ENCODE measurements around the gene MME. TPM values are rescaled to one million over a fixed set of nuclear protein-coding genes. Genes with fewer than 3 reads are reported as not detected.

The MME gene
- total and polyA plus RNA-seq, 2 of the 4 experiments (the other 2 are of a cell fraction), result 11.7 to 22.8 TPM

GRCh38 chr3:155188031-155188430 lies 107.9 kb downstream of the MME start:
- no peak overlapping the region for H3K4me2 ChIP-seq (ENCODE audit: low read depth, low read length)
- no TSS peak for BruUV-seq (replicated peaks)
- H3K14ac ChIP-seq (replicated peaks; ENCODE audit: low read depth, low read length), result no peak overlapping the region
- no peak overlapping the region for H2AK5ac ChIP-seq (ENCODE audit: low read depth, low read length)
- H3K4ac ChIP-seq (ENCODE audit: low read depth, low read length), result no peak overlapping the region
- no peak overlapping the region for H3K56ac ChIP-seq (ENCODE audit: extremely low read depth, insufficient read depth, low read length)
- no peaks in the 10 kb centered on the region for H3K79me1 ChIP-seq (ENCODE audit: low read depth in 1 of 2, low read length in 2 of 2)
- H2AK9ac ChIP-seq (replicated peaks; ENCODE audit: low read depth, low read length, poor library complexity), result no peak overlapping the region
- H3K27me3 ChIP-seq (ENCODE audit: control insufficient read depth, insufficient read depth, low read length), result no peaks in the 10 kb centered on the region
- ChIA-PET POLR2A (ENCODE audit: unreplicated experiment) (no interaction called here), CTCF (no interaction called here)
- no peaks in the 10 kb centered on the region for H3K9me1 ChIP-seq (ENCODE audit: insufficient read depth, low read length)
- H2BK120ac ChIP-seq (ENCODE audit: low read depth, low read length), result no peak overlapping the region
- no peak overlapping the region for H3K27ac ChIP-seq (ENCODE audit: insufficient read depth, low read length)
- 0 out of 2 replicates have a peak, but pooled peaks cover 2% of the 10 kb centered on the region for H3K9me3 ChIP-seq (ENCODE audit: control insufficient read depth, insufficient read depth, low read length)
- H2BK20ac ChIP-seq (ENCODE audit: low read depth, low read length), result no peak overlapping the region
- H2AFZ ChIP-seq (replicated peaks; ENCODE audit: low read length, poor library complexity), result no peak overlapping the region
- DNase-seq, result peak; percentile 48
- no peak overlapping the region for H4K91ac ChIP-seq (ENCODE audit: insufficient read depth, low read depth, low read length)
- no peaks in the 10 kb centered on the region for H4K20me1 ChIP-seq (ENCODE audit: insufficient read depth, low read length)
- no peak overlapping the region for H3K9ac ChIP-seq (ENCODE audit: low read depth, low read length)
- H3K23ac ChIP-seq (ENCODE audit: low read depth, low read length), result peak overlapping the region; percentile 11; the same call in 1 of the 2 replicates
- dilution Hi-C loops (cut with HindIII; ENCODE audit: low sequenced_read_pairs, unreplicated experiment), result no loop called here
- no peaks in the 10 kb centered on the region for H3K36me3 ChIP-seq (ENCODE audit: control insufficient read depth, insufficient read depth, low read length)
- ATAC-seq (ENCODE audit: low read depth), result peak; percentile 35; the same call in 1 of the 2 replicates
- H2BK15ac ChIP-seq (ENCODE audit: low read depth, low read length), result no peak overlapping the region; the same call in 2 of the 3 replicates
- peaks cover 3% of the 10 kb centered on the region for H3K4me1 ChIP-seq (ENCODE audit: control insufficient read depth, insufficient read depth, low read length)
- no CpG with 5 or more reads among the region's 2 CpGs for WGBS, 2 experiments (ENCODE audit: extremely low coverage in 2 of 2, insufficient read length in 1 of 2)
- in situ Hi-C loops (cut with MboI; ENCODE audit: low sequenced_read_pairs), result no loop called here
- H3K18ac ChIP-seq (ENCODE audit: low read depth, low read length), result no peak overlapping the region
- no peak overlapping the region for H3K4me3 ChIP-seq (ENCODE audit: insufficient read depth, low read depth, low read length)
- TF ChIP-seq BHLHE40 (IDR thresholded peaks at IDR 0.05; ENCODE audit: low read depth, low read length) (no peak), MXI1 (IDR thresholded peaks at IDR 0.05; ENCODE audit: borderline replicate concordance, low read depth, low read length) (no peak), CEBPB (IDR thresholded peaks at IDR 0.05; ENCODE audit: low read depth, low read length) (no peak), RAD21 (IDR thresholded peaks at IDR 0.05; ENCODE audit: low read length) (no peak), CTCF (conservative IDR thresholded peaks at IDR 0.05; ENCODE audit: low read depth, low read length) (no peak), RFX5 (IDR thresholded peaks at IDR 0.05; ENCODE audit: low read depth, low read length) (no peak), MAZ (IDR thresholded peaks at IDR 0.05; ENCODE audit: borderline replicate concordance, low read depth, low read length) (no peak), CHD1 (IDR thresholded peaks at IDR 0.05; ENCODE audit: low read depth, low read length) (no peak), ELK1 (IDR thresholded peaks at IDR 0.05; ENCODE audit: borderline replicate concordance, low read depth, low read length) (no peak), USF2 (IDR thresholded peaks at IDR 0.05; ENCODE audit: low read depth, low read length) (no peak), FOS (IDR thresholded peaks at IDR 0.05; ENCODE audit: low read depth, low read length) (no peak), POLR2A (IDR thresholded peaks at IDR 0.05; ENCODE audit: low read depth, low read length) (no peak)
- H4K5ac ChIP-seq (ENCODE audit: low read depth, low read length), result no peak overlapping the region
- intact Hi-C loops (cut with micrococcal nuclease), result no loop called here
- no peak overlapping the region for H4K8ac ChIP-seq (ENCODE audit: low read depth in 2 of 2, low read length in 2 of 2)
- H2BK5ac ChIP-seq (ENCODE audit: low read depth, low read length, poor library complexity, severe bottlenecking), result no peak overlapping the region
